ENCODE results near the gene PTCH1.

DNA sequence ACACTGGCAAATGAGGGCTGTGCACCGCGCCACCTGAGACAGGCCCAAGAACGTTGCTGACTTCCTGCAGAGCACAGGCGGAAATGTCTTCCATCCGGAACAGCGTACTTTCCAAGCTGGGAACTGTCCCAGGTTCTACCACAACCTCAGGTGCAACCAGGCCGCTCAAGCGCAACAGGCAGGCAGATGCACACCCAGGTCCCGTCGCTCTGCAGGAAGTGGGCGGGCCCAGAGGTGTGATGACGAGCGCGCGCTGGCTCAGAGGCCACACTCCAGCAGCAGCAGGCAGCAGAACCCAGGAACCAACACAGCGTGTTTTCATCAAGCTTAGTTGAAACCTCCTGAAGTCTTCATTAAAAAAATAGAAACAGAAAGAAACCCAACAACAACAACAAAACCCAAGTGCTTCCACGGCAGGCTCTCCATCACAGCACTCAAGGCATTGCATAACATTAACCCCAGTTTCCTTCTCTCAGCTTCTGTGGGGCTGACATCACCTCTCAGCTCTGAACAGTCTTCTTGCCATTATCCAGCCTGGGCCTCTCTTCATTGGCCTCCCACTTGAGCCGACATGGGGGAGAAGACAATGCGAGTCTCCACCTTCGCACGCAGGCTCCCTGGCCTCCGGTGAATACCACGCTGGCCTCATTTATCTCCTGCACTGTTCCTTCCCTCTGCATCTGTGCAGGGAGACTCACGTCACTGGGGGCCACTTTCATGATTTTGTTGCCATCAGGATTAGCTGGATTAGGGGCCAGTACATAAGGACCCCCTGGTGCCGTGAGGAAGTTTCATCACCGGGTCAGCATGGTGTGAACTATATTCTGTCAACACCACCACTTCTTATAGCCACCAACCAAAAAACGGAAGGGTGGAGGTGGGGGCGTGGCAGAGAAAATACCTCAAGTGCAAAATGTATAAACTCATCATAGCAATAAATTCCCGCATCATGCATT is 22.1 kb downstream of the PTCH1 start:
- TF ChIP-seq POLR2A (IDR thresholded peaks at IDR 0.05): no peak
- TF ChIP-seq, protein P1, sequence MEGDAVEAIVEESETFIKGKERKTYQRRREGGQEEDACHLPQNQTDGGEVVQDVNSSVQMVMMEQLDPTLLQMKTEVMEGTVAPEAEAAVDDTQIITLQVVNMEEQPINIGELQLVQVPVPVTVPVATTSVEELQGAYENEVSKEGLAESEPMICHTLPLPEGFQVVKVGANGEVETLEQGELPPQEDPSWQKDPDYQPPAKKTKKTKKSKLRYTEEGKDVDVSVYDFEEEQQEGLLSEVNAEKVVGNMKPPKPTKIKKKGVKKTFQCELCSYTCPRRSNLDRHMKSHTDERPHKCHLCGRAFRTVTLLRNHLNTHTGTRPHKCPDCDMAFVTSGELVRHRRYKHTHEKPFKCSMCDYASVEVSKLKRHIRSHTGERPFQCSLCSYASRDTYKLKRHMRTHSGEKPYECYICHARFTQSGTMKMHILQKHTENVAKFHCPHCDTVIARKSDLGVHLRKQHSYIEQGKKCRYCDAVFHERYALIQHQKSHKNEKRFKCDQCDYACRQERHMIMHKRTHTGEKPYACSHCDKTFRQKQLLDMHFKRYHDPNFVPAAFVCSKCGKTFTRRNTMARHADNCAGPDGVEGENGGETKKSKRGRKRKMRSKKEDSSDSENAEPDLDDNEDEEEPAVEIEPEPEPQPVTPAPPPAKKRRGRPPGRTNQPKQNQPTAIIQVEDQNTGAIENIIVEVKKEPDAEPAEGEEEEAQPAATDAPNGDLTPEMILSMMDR (IDR thresholded peaks at IDR 0.05): no peak
